Measurements from ENCODE around the gene SETBP1.

The SETBP1 gene

DNA sequence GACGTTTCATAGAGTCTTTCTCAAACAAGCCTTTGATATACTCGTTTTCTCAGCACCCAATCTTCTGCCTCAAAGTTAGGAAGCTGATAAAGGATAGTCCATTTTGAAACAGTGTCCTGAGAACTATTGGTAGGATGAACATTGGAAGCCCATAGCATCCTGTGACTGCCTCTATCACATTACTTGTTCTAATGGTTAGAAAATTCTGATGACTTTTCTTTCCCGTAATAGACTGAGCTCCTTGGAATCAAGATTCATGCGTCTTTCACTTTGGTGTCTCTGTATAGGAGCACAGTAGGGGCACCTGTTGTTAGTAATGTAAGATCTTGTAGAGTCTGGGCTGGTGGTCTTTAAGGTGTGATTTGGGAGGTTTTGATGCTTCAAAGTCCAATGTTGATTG is 87.1 kb downstream of the SETBP1 start:
- H3K9me3 ChIP-seq (ENCODE audit: control insufficient read depth, insufficient read depth, low read depth, low read length) = no peaks in the 10 kb centered on the region
- H3K36me3 ChIP-seq (ENCODE audit: control insufficient read depth in 2 of 2, insufficient read depth in 1 of 2, low read length in 2 of 2) = no peaks in the 10 kb centered on the region
- H3K27ac ChIP-seq (ENCODE audit: extremely low read depth, low read depth, low read length) = no peak overlapping the region
- H3K4me1 ChIP-seq (ENCODE audit: control insufficient read depth, insufficient read depth, low read length) = 0 out of 2 replicates have a peak, but pooled peaks cover 4% of the 10 kb centered on the region
- H3K4me3 ChIP-seq (ENCODE audit: low read depth, low read length) = no peak overlapping the region
- ChIA-PET CTCF (interaction anchor here (0.6 to 1.2 kb wide), 3 partner anchors 10 to 622 kb away, joined by 3 to 6 read pairs (median 5); no protein-coding TSS in a partner anchor), POLR2A (interaction anchor here (0.6 kb wide), 1 partner anchor 38 kb away, joined by 4 read pairs; no protein-coding TSS in a partner anchor)
- TF ChIP-seq ZNF530 (tag by site-specific recombination; IDR thresholded peaks at IDR 0.05; ENCODE audit: low read depth) (no peak), ZNF623 (tag by site-specific recombination; IDR thresholded peaks at IDR 0.05) (no peak)

DNA sequence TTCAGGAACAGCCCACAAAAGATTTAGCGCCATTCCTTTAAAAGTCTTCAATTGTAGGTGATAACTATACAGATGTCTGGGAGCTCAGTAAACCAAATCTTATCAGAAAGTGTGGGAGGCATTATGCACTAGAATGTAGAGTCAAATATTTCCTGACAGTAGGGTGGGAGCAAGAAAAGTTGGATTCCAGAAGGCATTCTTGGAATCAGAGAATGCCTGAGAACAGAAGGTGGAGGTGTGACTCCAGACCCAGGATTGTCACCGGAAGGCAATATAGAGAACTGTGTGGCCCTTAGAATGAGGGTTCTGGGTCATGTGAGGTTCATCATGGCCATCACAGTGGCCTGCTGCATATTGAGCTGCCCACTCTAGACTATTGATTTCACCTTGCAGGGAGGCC is 90.0 kb downstream of the SETBP1 start:
- POLR2A ChIA-PET = no interaction called here
- Histone ChIP-seq H3K27ac (ENCODE audit: extremely low read depth, low read depth, low read length) (no peak overlapping the region), H3K4me3 (ENCODE audit: low read depth, low read length) (no peak overlapping the region), H3K36me3 (ENCODE audit: control insufficient read depth in 2 of 2, insufficient read depth in 1 of 2, low read length in 2 of 2) (no peaks in the 10 kb centered on the region), H3K4me1 (ENCODE audit: control insufficient read depth, insufficient read depth, low read length) (0 out of 2 replicates have a peak, but pooled peaks cover 4% of the 10 kb centered on the region), H3K9me3 (ENCODE audit: control insufficient read depth, insufficient read depth, low read depth, low read length) (no peaks in the 10 kb centered on the region)
- no peak for TF ChIP-seq ZNF510 (tag by site-specific recombination; IDR thresholded peaks at IDR 0.05; ENCODE audit: insufficient replicate concordance)
- TF ChIP-seq, protein P1, sequence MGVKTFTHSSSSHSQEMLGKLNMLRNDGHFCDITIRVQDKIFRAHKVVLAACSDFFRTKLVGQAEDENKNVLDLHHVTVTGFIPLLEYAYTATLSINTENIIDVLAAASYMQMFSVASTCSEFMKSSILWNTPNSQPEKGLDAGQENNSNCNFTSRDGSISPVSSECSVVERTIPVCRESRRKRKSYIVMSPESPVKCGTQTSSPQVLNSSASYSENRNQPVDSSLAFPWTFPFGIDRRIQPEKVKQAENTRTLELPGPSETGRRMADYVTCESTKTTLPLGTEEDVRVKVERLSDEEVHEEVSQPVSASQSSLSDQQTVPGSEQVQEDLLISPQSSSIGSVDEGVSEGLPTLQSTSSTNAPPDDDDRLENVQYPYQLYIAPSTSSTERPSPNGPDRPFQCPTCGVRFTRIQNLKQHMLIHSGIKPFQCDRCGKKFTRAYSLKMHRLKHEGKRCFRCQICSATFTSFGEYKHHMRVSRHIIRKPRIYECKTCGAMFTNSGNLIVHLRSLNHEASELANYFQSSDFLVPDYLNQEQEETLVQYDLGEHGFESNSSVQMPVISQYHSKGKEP (tag by site-specific recombination; IDR thresholded peaks at IDR 0.05) = no peak
- TF ChIP-seq, protein P2, sequence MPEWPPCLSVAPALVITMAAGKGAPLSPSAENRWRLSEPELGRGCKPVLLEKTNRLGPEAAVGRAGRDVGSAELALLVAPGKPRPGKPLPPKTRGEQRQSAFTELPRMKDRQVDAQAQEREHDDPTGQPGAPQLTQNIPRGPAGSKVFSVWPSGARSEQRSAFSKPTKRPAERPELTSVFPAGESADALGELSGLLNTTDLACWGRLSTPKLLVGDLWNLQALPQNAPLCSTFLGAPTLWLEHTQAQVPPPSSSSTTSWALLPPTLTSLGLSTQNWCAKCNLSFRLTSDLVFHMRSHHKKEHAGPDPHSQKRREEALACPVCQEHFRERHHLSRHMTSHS (tag by site-specific recombination; IDR thresholded peaks at IDR 0.05) = no peak
- no peak for TF ChIP-seq ZNF629 (tag by site-specific recombination; IDR thresholded peaks at IDR 0.05)
- TF ChIP-seq, protein P3, sequence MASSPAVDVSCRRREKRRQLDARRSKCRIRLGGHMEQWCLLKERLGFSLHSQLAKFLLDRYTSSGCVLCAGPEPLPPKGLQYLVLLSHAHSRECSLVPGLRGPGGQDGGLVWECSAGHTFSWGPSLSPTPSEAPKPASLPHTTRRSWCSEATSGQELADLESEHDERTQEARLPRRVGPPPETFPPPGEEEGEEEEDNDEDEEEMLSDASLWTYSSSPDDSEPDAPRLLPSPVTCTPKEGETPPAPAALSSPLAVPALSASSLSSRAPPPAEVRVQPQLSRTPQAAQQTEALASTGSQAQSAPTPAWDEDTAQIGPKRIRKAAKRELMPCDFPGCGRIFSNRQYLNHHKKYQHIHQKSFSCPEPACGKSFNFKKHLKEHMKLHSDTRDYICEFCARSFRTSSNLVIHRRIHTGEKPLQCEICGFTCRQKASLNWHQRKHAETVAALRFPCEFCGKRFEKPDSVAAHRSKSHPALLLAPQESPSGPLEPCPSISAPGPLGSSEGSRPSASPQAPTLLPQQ (tag by site-specific recombination; IDR thresholded peaks at IDR 0.05) = no peak
- no peak for TF ChIP-seq ZNF114 (tag by site-specific recombination; IDR thresholded peaks at IDR 0.05)
- TF ChIP-seq ZNF48 (tag by site-specific recombination; IDR thresholded peaks at IDR 0.05) = no peak
- no peak for TF ChIP-seq ZNF350 (tag by site-specific recombination; IDR thresholded peaks at IDR 0.05)
- TF ChIP-seq REPIN1 (tag by site-specific recombination; IDR thresholded peaks at IDR 0.05; ENCODE audit: low read depth) = no peak
- no peak for TF ChIP-seq ZBTB7A (tag by site-specific recombination; IDR thresholded peaks at IDR 0.05; ENCODE audit: low read depth)
- TF ChIP-seq ZNF707 (tag by site-specific recombination; IDR thresholded peaks at IDR 0.05) = no peak
- no peak for TF ChIP-seq ZBTB17 (tag by site-specific recombination; IDR thresholded peaks at IDR 0.05)
- CTCF ChIA-PET = no interaction called here

DNA sequence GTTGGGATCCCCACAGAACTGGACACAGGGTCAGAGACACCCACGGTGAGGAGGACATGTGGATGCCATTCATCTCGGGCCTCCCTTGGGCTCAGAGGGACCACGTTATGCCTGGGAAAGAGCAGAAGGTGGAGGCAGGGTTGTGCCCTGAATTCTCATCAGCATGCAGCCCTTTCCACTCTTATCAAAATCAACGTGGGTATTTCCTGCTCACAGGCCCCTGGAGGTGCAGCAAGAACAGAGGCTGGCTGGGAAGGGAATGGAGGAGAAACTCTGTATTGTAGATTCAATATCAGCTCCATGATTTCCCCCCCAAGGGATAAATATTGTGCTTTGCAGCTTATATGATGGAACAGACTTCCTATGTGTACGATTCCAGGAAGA is 90.9 kb downstream of the SETBP1 start:
- CTCF ChIA-PET = no interaction called here
- Histone ChIP-seq H3K27ac (ENCODE audit: extremely low read depth, low read depth, low read length) (no peak overlapping the region), H3K4me1 (ENCODE audit: control insufficient read depth, insufficient read depth, low read length) (0 out of 2 replicates have a peak, but pooled peaks cover 4% of the 10 kb centered on the region), H3K36me3 (ENCODE audit: control insufficient read depth in 2 of 2, insufficient read depth in 1 of 2, low read length in 2 of 2) (no peaks in the 10 kb centered on the region), H3K9me3 (ENCODE audit: control insufficient read depth, insufficient read depth, low read depth, low read length) (no peaks in the 10 kb centered on the region), H3K4me3 (ENCODE audit: low read depth, low read length) (no peak overlapping the region)
- TF ChIP-seq, protein P4, sequence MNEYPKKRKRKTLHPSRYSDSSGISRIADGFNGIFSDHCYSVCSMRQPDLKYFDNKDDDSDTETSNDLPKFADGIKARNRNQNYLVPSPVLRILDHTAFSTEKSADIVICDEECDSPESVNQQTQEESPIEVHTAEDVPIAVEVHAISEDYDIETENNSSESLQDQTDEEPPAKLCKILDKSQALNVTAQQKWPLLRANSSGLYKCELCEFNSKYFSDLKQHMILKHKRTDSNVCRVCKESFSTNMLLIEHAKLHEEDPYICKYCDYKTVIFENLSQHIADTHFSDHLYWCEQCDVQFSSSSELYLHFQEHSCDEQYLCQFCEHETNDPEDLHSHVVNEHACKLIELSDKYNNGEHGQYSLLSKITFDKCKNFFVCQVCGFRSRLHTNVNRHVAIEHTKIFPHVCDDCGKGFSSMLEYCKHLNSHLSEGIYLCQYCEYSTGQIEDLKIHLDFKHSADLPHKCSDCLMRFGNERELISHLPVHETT (tag by site-specific recombination; IDR thresholded peaks at IDR 0.05) = no peak
- TF ChIP-seq OSR2 (tag by site-specific recombination; IDR thresholded peaks at IDR 0.05) (no peak), ZNF266 (tag by site-specific recombination; IDR thresholded peaks at IDR 0.05; ENCODE audit: low read depth) (peak; percentile 58; the same call in 1 of the 2 replicates)
- POLR2A ChIA-PET = no interaction called here
